ENCODE measurements around the gene LEP.

GRCh38 chr7:128304212-128304611 is 63.1 kb downstream of the LEP start:
- TF ChIP-seq CTCF (IDR thresholded peaks at IDR 0.05; ENCODE audit: borderline replicate concordance, extremely low read depth, low read length, poor library complexity, severe bottlenecking) (no peak), EZH2 (IDR thresholded peaks at IDR 0.05; ENCODE audit: borderline replicate concordance, low read depth, low read length, severe bottlenecking) (no peak)

Data from DND-41 (cell line).